Adrenal gland (tissue), 5 donors: Measurements from ENCODE around the gene ZRANB3.

Experiments
- CTCF ChIP-seq, 6 experiments: fragments of 450-650 bp in 4 of 6; fragments of 200-600 bp in 2 of 6; sonication (generic) in 1 of 6; IDR thresholded peaks; 1 replicate in 5 of 6; 2 replicates in 1 of 6; pipeline versions ENCODE4 v1.5.1 to v1.8.0; 2016 to 2021; ENCODE audit warnings: antibody characterized with exemption in 6 of 6, mild to moderate bottlenecking in 2 of 6, moderate library complexity in 1 of 6
- POLR2A ChIP-seq, 2 donors: fragments of 450-650 bp; IDR thresholded peaks; one replicate each; pipeline ENCODE4 v1.6.1; 2017; ENCODE audit warnings: antibody characterized with exemption in 2 of 2, mild to moderate bottlenecking in 2 of 2, moderate library complexity in 1 of 2
- donor health status: DM: no; HTN: no; CAD: no.

- TF ChIP-seq CTCF (IDR thresholded peaks at IDR 0.05) (no peak), POLR2A (IDR thresholded peaks at IDR 0.05) (no peak)
Measured at GRCh38 chr2:135182601-135183000, 348.4 kb downstream of the ZRANB3 start.
